A549 (cell line): ENCODE measurements around the gene MMP11. TPM values are rescaled to one million over a fixed set of nuclear protein-coding genes. Genes with fewer than 3 reads are reported as not detected.

Experiments used
- ATAC-seq, 2 experiments: fragments of 200-7000 bp in 1 of 2; fragments of >200 bp in 1 of 2; cut with Nextera tagmentation in 1 of 2; cut with Tn5 transposase in 1 of 2; 3 replicates each; pipeline versions ENCODE4 v1.8.0 to v1.9.1; 2018 to 2020; ENCODE audit warnings: mild to moderate bottlenecking in 1 of 2, moderate library complexity in 1 of 2
- CTCF ChIA-PET: fragments of 300-600 bp; sonication (Branson Sonifier 250); formaldehyde crosslinking; extraction: SDS; loops from one replicate; lab custom pipeline; 2021; ENCODE audit warnings: antibody characterized with exemption, inconsistent platforms; lab: Yijun Ruan, JAX
- POLR2A ChIA-PET: fragments of 350-600 bp; formaldehyde crosslinking; extraction: SDS; loops from one replicate; lab custom pipeline; 2021; ENCODE audit warnings: antibody characterized with exemption, inconsistent platforms; lab: Yijun Ruan, JAX
- DNase-seq, 2 experiments: peaks; one replicate each; pipeline versions ENCODE4 v3.0.0 to v3.0.0-alpha.2; 2011 to 2016; ENCODE audit warnings: low read depth in 1 of 2, low spot score in 1 of 2
- FAIRE-seq: peaks from 2 replicates; lab custom pipeline; 2011; peaks lifted over from hg19 to GRCh38; lab: Jason Lieb, UNC
- H3K27ac ChIP-seq, 2 experiments: fragments of >200 bp; sonication (Bioruptor Twin); formaldehyde crosslinking; 3 replicates each; pipeline ENCODE4 v1.5.1; 2016 to 2017
- H3K4me1 ChIP-seq: fragments of >200 bp; sonication (Bioruptor Twin); formaldehyde crosslinking; 3 replicates; pipeline ENCODE4 v1.6.1; 2016
- H3K4me2 ChIP-seq: fragments of >200 bp; sonication (Bioruptor Twin); formaldehyde crosslinking; 3 replicates; pipeline ENCODE4 v1.6.1; 2016
- H3K4me3 ChIP-seq: fragments of >200 bp; sonication (Bioruptor Twin); formaldehyde crosslinking; 3 replicates; pipeline ENCODE4 v1.5.1; 2016
- H3K9me3 ChIP-seq: fragments of >200 bp; sonication (Bioruptor Twin); formaldehyde crosslinking; 3 replicates; pipeline ENCODE4 v1.6.1; 2016
- BCL3 ChIP-seq: fragments of >200 bp; sonication (Bioruptor Twin); formaldehyde crosslinking; IDR thresholded peaks from 3 replicates; pipeline ENCODE4 v1.6.1; 2016
- BHLHE40 ChIP-seq: IDR thresholded peaks from 2 replicates; pipeline ENCODE4 v1.6.1; 2012; ENCODE audit warnings: low read depth, low read length, inconsistent platforms
- CBX2 ChIP-seq: fragments of 200-600 bp; sonication (generic); IDR thresholded peaks from 2 replicates; pipeline ENCODE4 v1.6.1; 2016; ENCODE audit warnings: low read depth, mild to moderate bottlenecking, borderline replicate concordance
- CBX8 ChIP-seq: fragments of 200-600 bp; sonication (generic); IDR thresholded peaks from 2 replicates; pipeline ENCODE4 v1.6.1; 2016
- CEBPB ChIP-seq, 2 experiments: fragments of >200 bp in 1 of 2; sonication (Bioruptor Twin) in 1 of 2; formaldehyde crosslinking in 1 of 2; IDR thresholded peaks; 2 replicates each; pipeline ENCODE4 v1.6.1; 2012 to 2016
- EHMT2 ChIP-seq: fragments of 200-600 bp; sonication (generic); IDR thresholded peaks from 2 replicates; pipeline ENCODE4 v1.6.1; 2016; ENCODE audit warnings: antibody characterized with exemption, low read depth, mild to moderate bottlenecking, moderate library complexity
- FOSL2 ChIP-seq, 2 experiments: fragments of 450-650 bp in 1 of 2; fragments of >200 bp in 1 of 2; sonication (Bioruptor Twin) in 1 of 2; formaldehyde crosslinking; IDR thresholded peaks; 2 replicates each; pipeline versions ENCODE4 v1.5.0 to v1.6.1; 2016 to 2020; ENCODE audit warnings: mild to moderate bottlenecking in 1 of 2, moderate library complexity in 1 of 2
- FOXS1 ChIP-seq: fragments of 250-450 bp; sonication (Bioruptor Pico); IDR thresholded peaks from 2 replicates; pipeline ENCODE4 v1.5.0; 2020; ENCODE audit warnings: mild to moderate bottlenecking, moderate library complexity
- HMGXB4 ChIP-seq: fragments of 250-450 bp; sonication (Bioruptor Pico); IDR thresholded peaks from 2 replicates; pipeline ENCODE4 v1.5.0; 2021; ENCODE audit warnings: mild to moderate bottlenecking, moderate library complexity, borderline replicate concordance
- HOXB13 ChIP-seq: fragments of 250-450 bp; sonication (Bioruptor Pico); IDR thresholded peaks from 2 replicates; pipeline ENCODE4 v1.5.0; 2020; ENCODE audit warnings: low read depth, mild to moderate bottlenecking, moderate library complexity
- NFE2L2 ChIP-seq: fragments of 150-350 bp; conservative IDR thresholded peaks from 2 replicates; pipeline ENCODE4 v1.6.1; 2014; ENCODE audit warnings: low read length
- POLR2A ChIP-seq: IDR thresholded peaks from 2 replicates; pipeline ENCODE4 v1.6.1; 2012; ENCODE audit warnings: mild to moderate bottlenecking, low read length
- REST ChIP-seq: fragments of 200-600 bp; sonication (generic); IDR thresholded peaks from 2 replicates; pipeline ENCODE4 v1.6.1; 2016; ENCODE audit warnings: antibody characterized with exemption, mild to moderate bottlenecking, moderate library complexity
- RFX5 ChIP-seq: fragments of 450-650 bp; IDR thresholded peaks from 2 replicates; pipeline ENCODE4 v1.7.1; 2014; ENCODE audit warnings: antibody characterized with exemption, mild to moderate bottlenecking, moderate library complexity
- RNF2 ChIP-seq: fragments of 200-600 bp; sonication (generic); IDR thresholded peaks from 2 replicates; pipeline ENCODE4 v1.6.1; 2016; ENCODE audit warnings: low read depth, mild to moderate bottlenecking, antibody characterized with exemption, moderate library complexity, borderline replicate concordance
- SMC3 ChIP-seq: fragments of >200 bp; sonication (Bioruptor Twin); formaldehyde crosslinking; IDR thresholded peaks from 3 replicates; pipeline ENCODE4 v1.6.1; 2018; ENCODE audit warnings: inconsistent platforms
- SREBF2 ChIP-seq: fragments of 450-650 bp; IDR thresholded peaks from 2 replicates; pipeline ENCODE4 v1.6.1; 2014; ENCODE audit warnings: mild to moderate bottlenecking, moderate library complexity
- TFCP2L1 ChIP-seq: fragments of 250-450 bp; sonication (Bioruptor Pico); IDR thresholded peaks from 2 replicates; pipeline ENCODE4 v1.5.0; 2021; ENCODE audit warnings: mild to moderate bottlenecking
- ZC3H11A ChIP-seq: fragments of 450-650 bp; IDR thresholded peaks from 2 replicates; pipeline ENCODE4 v1.6.1; 2014; ENCODE audit warnings: antibody characterized with exemption, mild to moderate bottlenecking
- ZFP36 ChIP-seq: fragments of 450-650 bp; IDR thresholded peaks from 2 replicates; pipeline ENCODE4 v1.6.1; 2014; ENCODE audit warnings: borderline replicate concordance; ENCODE audit not compliant: partially characterized antibody
- WGBS: methylation state at CpG from one replicate; pipeline ENCODE4 v1.1.6; 2017; ENCODE audit errors: missing lambda C conversion rate; 5-methylcytosine and 5-hydroxymethylcytosine counted together
- polyA plus RNA-seq, 4 experiments: library from polyadenylated mRNA; depleted of rRNA in 3 of 4; stranded (reverse); fragments of >200 nt; fragmentation: RNase III in 1 of 4; extraction: RNeasy Plus Mini Kit Qiagen cat#74134 plus additional on column Dnase treatment in 1 of 4; gene quantifications; 2 replicates in 3 of 4; 3 replicates in 1 of 4; pipeline ENCODE4 v1.2.3, GENCODE V29; 2011 to 2017

The MMP11 gene
- polyA plus RNA-seq, 2 of the 4 experiments (the other 2 are of a cell fraction): 0.23 to 0.36 TPM

GRCh38 chr22:23777776-23778576, 5.3 kb downstream of the MMP11 start:
- WGBS: 86% methylated on average over 8 of the region's 11 CpGs
- POLR2A ChIA-PET: no interaction called here
- no peak for FAIRE-seq

GRCh38 chr22:23778577-23778900, 5.9 kb downstream of the MMP11 start:
- Histone ChIP-seq H3K4me1 (peaks cover 25% of the 10 kb centered on the region), H3K4me2 (no peak overlapping the region), H3K4me3 (no peak overlapping the region), H3K27ac (no peak overlapping the region), H3K9me3 (no peaks in the 10 kb centered on the region)
- WGBS: 90% methylated on average over 2 of the region's 3 CpGs
- DNase-seq: no peak
- ATAC-seq: no peak
- no peak for FAIRE-seq
- TF ChIP-seq FOXS1 (CRISPR knock-in tag) (no peak), FOSL2 (IDR thresholded peaks at IDR 0.05) (no peak), FOSL2 (CRISPR knock-in tag; IDR thresholded peaks at IDR 0.05) (no peak), SREBF2 (no peak), POLR2A (no peak), NFE2L2 (no peak), BHLHE40 (no peak), CBX8 (no peak)
- POLR2A ChIA-PET: no interaction called here
- CTCF ChIA-PET: interaction anchor here (1.6 to 16.9 kb wide), 2 partner anchors 11 to 70 kb away, joined by 6 to 175 read pairs; partner anchors contain the start of gene CHCHD10

More at GRCh38 chr22:23777776-23778576, 5.3 kb downstream of the MMP11 start:
- ATAC-seq (no peak), DNase-seq (no peak)
- Histone ChIP-seq H3K9me3 (no peaks in the 10 kb centered on the region), H3K27ac (no peak overlapping the region), H3K4me3 (no peak overlapping the region), H3K4me2 (no peak overlapping the region), H3K4me1 (peaks cover 25% of the 10 kb centered on the region)
- no peak for TF ChIP-seq ZC3H11A
- TF ChIP-seq SMC3: no peak
- no peak for TF ChIP-seq HMGXB4
- TF ChIP-seq CEBPB (IDR thresholded peaks at IDR 0.05): no peak
- TF ChIP-seq ZFP36: no peak
- no peak for TF ChIP-seq BHLHE40
- TF ChIP-seq HOXB13 (CRISPR knock-in tag): no peak
- CTCF ChIA-PET: interaction anchor here (1.6 to 16.9 kb wide), 2 partner anchors 10 to 71 kb away, joined by 6 to 175 read pairs; partner anchors contain the start of gene CHCHD10

- Histone ChIP-seq H3K4me1 (peaks cover 29% of the 10 kb centered on the region), H3K27ac (no peak overlapping the region), H3K4me3 (no peak overlapping the region), H3K9me3 (no peaks in the 10 kb centered on the region)
- POLR2A ChIA-PET: no interaction called here
- no peak for DNase-seq
- CTCF ChIA-PET: interaction anchor here (1.6 to 16.9 kb wide), 2 partner anchors 11 to 70 kb away, joined by 6 to 175 read pairs; partner anchors contain the start of gene CHCHD10
- no peak for FAIRE-seq
- TF ChIP-seq CBX2 (no peak), SMC3 (no peak), BHLHE40 (no peak), NFE2L2 (no peak), EHMT2 (no peak), SREBF2 (no peak), BCL3 (no peak), REST (no peak), RFX5 (no peak), TFCP2L1 (CRISPR knock-in tag) (no peak), RNF2 (no peak)
- TF ChIP-seq, all 56 proteins: peak for 0
- WGBS: 96% methylated on average over 4 of the region's 16 CpGs
- ATAC-seq: no peak
- H3K4me2 ChIP-seq: no peak overlapping the region
Measured at GRCh38 chr22:23779083-23779482, 6.4 kb downstream of the MMP11 start.
